WTC11 (cell line): ENCODE data around the gene IKBKE. TPM values are rescaled to one million over a fixed set of nuclear protein-coding genes. Genes with fewer than 3 reads are reported as not detected.

Experiments
- ATAC-seq: fragments of 200-7000 bp; cut with Tn5 transposase; 2 replicates; pipeline ENCODE4 v1.10.0; 2021; ENCODE audit warnings: mild to moderate bottlenecking, moderate library complexity
- CTCF ChIA-PET: fragments of 300-600 bp; sonication (Branson Sonifier 250); formaldehyde crosslinking; loops from one replicate; lab custom pipeline; 2021; ENCODE audit warnings: antibody characterized with exemption; lab: Charles Lee
- POLR2A ChIA-PET: fragments of 350-600 bp; sonication (Branson Sonifier 250); formaldehyde crosslinking; loops from one replicate; lab custom pipeline; 2021; ENCODE audit warnings: antibody characterized with exemption; lab: Charles Lee
- DNase-seq: peaks from one replicate; pipeline ENCODE4 v3.0.0; 2021; ENCODE audit warnings: low spot score
- H3K27ac Mint-ChIP-seq: 2 replicates; pipeline ENCODE4 v1.8.0; 2021; ENCODE audit warnings: mixed read lengths
- H3K27me3 Mint-ChIP-seq: 2 replicates; pipeline ENCODE4 v1.8.0; 2021; ENCODE audit warnings: low read depth, mild to moderate bottlenecking, moderate library complexity, mixed read lengths
- H3K36me3 Mint-ChIP-seq: 2 replicates; pipeline ENCODE4 v1.8.0; 2021; ENCODE audit warnings: mixed read lengths
- H3K4me1 Mint-ChIP-seq: 2 replicates; pipeline ENCODE4 v1.8.0; 2022; ENCODE audit warnings: mixed read lengths
- H3K4me3 Mint-ChIP-seq: 2 replicates; pipeline ENCODE4 v1.8.0; 2021; ENCODE audit warnings: mild to moderate bottlenecking, moderate library complexity, mixed read lengths
- H3K9me3 Mint-ChIP-seq: 2 replicates; pipeline ENCODE4 v1.8.0; 2021; ENCODE audit warnings: mixed read lengths
- AFF4 ChIP-seq: sonication (generic); formaldehyde crosslinking; IDR thresholded peaks from 2 replicates; pipeline ENCODE4 v1.8.1; 2023; ENCODE audit warnings: mild to moderate bottlenecking, missing genetic modification reagents, borderline replicate concordance
- CDX4 ChIP-seq: fragments of 250-450 bp; sonication (Bioruptor Pico); IDR thresholded peaks from 2 replicates; pipeline ENCODE4 v1.9.0; 2021; ENCODE audit warnings: moderate library complexity, mild to moderate bottlenecking, inconsistent platforms, borderline replicate concordance
- ESRRA ChIP-seq: sonication (generic); formaldehyde crosslinking; IDR thresholded peaks from 2 replicates; pipeline ENCODE4 v1.8.1; 2022; ENCODE audit warnings: mild to moderate bottlenecking, missing genetic modification reagents, borderline replicate concordance
- ETV6 ChIP-seq: sonication (generic); formaldehyde crosslinking; IDR thresholded peaks from 2 replicates; pipeline ENCODE4 v1.8.1; 2022; ENCODE audit warnings: mild to moderate bottlenecking, missing genetic modification reagents
- IRF1 ChIP-seq: sonication (generic); formaldehyde crosslinking; IDR thresholded peaks from 2 replicates; pipeline ENCODE4 v1.8.0; 2023; ENCODE audit warnings: missing genetic modification reagents
- IRF2 ChIP-seq: sonication (generic); formaldehyde crosslinking; IDR thresholded peaks from 2 replicates; pipeline ENCODE4 v1.8.0; 2022; ENCODE audit warnings: low read depth, missing genetic modification reagents, borderline replicate concordance
- JUN ChIP-seq: sonication (generic); formaldehyde crosslinking; IDR thresholded peaks from 2 replicates; pipeline ENCODE4 v1.8.0; 2023; ENCODE audit warnings: mild to moderate bottlenecking, missing genetic modification reagents
- KAT7 ChIP-seq: sonication (generic); formaldehyde crosslinking; IDR thresholded peaks from 2 replicates; pipeline ENCODE4 v1.8.1; 2023; ENCODE audit warnings: missing genetic modification reagents, mild to moderate bottlenecking, borderline replicate concordance
- NFYB ChIP-seq: sonication (generic); formaldehyde crosslinking; conservative IDR thresholded peaks from 2 replicates; pipeline ENCODE4 v1.8.0; 2022; ENCODE audit warnings: low read depth, missing genetic modification reagents
- NR1H2 ChIP-seq: sonication (generic); formaldehyde crosslinking; IDR thresholded peaks from 2 replicates; pipeline ENCODE4 v1.9.0; 2021; ENCODE audit warnings: mild to moderate bottlenecking, moderate library complexity, missing genetic modification reagents
- NR2C2 ChIP-seq: sonication (generic); formaldehyde crosslinking; IDR thresholded peaks from 2 replicates; pipeline ENCODE4 v1.8.0; 2022; ENCODE audit warnings: mild to moderate bottlenecking, missing genetic modification reagents
- NR3C1 ChIP-seq: sonication (generic); formaldehyde crosslinking; conservative IDR thresholded peaks from 2 replicates; pipeline ENCODE4 v1.8.1; 2023; ENCODE audit warnings: low read depth, mild to moderate bottlenecking, missing genetic modification reagents
- PRRX2 ChIP-seq: fragments of 250-450 bp; sonication (Bioruptor Pico); IDR thresholded peaks from 2 replicates; pipeline ENCODE4 v1.8.0; 2021; ENCODE audit warnings: mild to moderate bottlenecking
- SOX15 ChIP-seq: fragments of 250-450 bp; sonication (Bioruptor Pico); IDR thresholded peaks from 2 replicates; pipeline ENCODE4 v1.9.0; 2021; ENCODE audit warnings: mild to moderate bottlenecking
- SP1 ChIP-seq: sonication (generic); formaldehyde crosslinking; conservative IDR thresholded peaks from 2 replicates; pipeline ENCODE4 v1.8.1; 2022; ENCODE audit warnings: missing genetic modification reagents
- ZBTB43 ChIP-seq: sonication (generic); formaldehyde crosslinking; IDR thresholded peaks from 2 replicates; pipeline ENCODE4 v1.8.1; 2023; ENCODE audit warnings: mild to moderate bottlenecking, missing genetic modification reagents
- ZNF138 ChIP-seq: sonication (generic); formaldehyde crosslinking; conservative IDR thresholded peaks from 2 replicates; pipeline ENCODE4 v1.8.1; 2022; ENCODE audit warnings: mild to moderate bottlenecking, moderate library complexity, missing genetic modification reagents
- ZNF423 ChIP-seq: fragments of 250-450 bp; sonication (Bioruptor Pico); IDR thresholded peaks from 2 replicates; pipeline ENCODE4 v2.1.2; 2022; ENCODE audit warnings: mild to moderate bottlenecking, moderate library complexity
- total RNA-seq: library from RNA; stranded (reverse); gene quantifications from 3 replicates; pipeline ENCODE4 v1.2.3, GENCODE V29; 2021
- TF ChIP-seq, protein P1 (sequence below): sonication (generic); formaldehyde crosslinking; IDR thresholded peaks from 2 replicates; pipeline ENCODE4 v1.8.0; 2022; ENCODE audit warnings: missing genetic modification reagents
- TF ChIP-seq, protein P2 (sequence below): sonication (generic); formaldehyde crosslinking; IDR thresholded peaks from 2 replicates; pipeline ENCODE4 v1.8.1; 2022; ENCODE audit warnings: low read depth, missing genetic modification reagents, borderline replicate concordance
- TF ChIP-seq, protein P3 (sequence below): sonication (generic); formaldehyde crosslinking; IDR thresholded peaks from 2 replicates; pipeline ENCODE4 v1.8.1; 2023; ENCODE audit warnings: mild to moderate bottlenecking, missing genetic modification reagents, moderate library complexity

Gene IKBKE
- total RNA-seq, 1 experiment from 2014 or later = 8.1 TPM

- H3K9me3 Mint-ChIP-seq = no peaks in the 10 kb centered on the region
- H3K36me3 Mint-ChIP-seq = peaks cover 42% of the 10 kb centered on the region
- H3K4me3 Mint-ChIP-seq = no peak overlapping the region
- no peak for ATAC-seq
- no peak overlapping the region for H3K27ac Mint-ChIP-seq
- ChIA-PET CTCF (no interaction called here), POLR2A (no interaction called here)
- DNase-seq = no peak
- H3K27me3 Mint-ChIP-seq = no peaks in the 10 kb centered on the region
- H3K4me1 Mint-ChIP-seq = no peaks in the 10 kb centered on the region
- TF ChIP-seq SOX15 (no peak), NFYB (CRISPR knock-in tag) (no peak), IRF2 (CRISPR knock-in tag) (no peak), AFF4 (no peak), ZNF423 (CRISPR knock-in tag) (no peak), PRRX2 (CRISPR knock-in tag) (no peak), KAT7 (CRISPR knock-in tag) (no peak)
- TF ChIP-seq, protein P1, sequence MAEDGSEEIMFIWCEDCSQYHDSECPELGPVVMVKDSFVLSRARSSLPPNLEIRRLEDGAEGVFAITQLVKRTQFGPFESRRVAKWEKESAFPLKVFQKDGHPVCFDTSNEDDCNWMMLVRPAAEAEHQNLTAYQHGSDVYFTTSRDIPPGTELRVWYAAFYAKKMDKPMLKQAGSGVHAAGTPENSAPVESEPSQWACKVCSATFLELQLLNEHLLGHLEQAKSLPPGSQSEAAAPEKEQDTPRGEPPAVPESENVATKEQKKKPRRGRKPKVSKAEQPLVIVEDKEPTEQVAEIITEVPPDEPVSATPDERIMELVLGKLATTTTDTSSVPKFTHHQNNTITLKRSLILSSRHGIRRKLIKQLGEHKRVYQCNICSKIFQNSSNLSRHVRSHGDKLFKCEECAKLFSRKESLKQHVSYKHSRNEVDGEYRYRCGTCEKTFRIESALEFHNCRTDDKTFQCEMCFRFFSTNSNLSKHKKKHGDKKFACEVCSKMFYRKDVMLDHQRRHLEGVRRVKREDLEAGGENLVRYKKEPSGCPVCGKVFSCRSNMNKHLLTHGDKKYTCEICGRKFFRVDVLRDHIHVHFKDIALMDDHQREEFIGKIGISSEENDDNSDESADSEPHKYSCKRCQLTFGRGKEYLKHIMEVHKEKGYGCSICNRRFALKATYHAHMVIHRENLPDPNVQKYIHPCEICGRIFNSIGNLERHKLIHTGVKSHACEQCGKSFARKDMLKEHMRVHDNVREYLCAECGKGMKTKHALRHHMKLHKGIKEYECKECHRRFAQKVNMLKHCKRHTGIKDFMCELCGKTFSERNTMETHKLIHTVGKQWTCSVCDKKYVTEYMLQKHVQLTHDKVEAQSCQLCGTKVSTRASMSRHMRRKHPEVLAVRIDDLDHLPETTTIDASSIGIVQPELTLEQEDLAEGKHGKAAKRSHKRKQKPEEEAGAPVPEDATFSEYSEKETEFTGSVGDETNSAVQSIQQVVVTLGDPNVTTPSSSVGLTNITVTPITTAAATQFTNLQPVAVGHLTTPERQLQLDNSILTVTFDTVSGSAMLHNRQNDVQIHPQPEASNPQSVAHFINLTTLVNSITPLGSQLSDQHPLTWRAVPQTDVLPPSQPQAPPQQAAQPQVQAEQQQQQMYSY (CRISPR knock-in tag) = no peak
- TF ChIP-seq, protein P2, sequence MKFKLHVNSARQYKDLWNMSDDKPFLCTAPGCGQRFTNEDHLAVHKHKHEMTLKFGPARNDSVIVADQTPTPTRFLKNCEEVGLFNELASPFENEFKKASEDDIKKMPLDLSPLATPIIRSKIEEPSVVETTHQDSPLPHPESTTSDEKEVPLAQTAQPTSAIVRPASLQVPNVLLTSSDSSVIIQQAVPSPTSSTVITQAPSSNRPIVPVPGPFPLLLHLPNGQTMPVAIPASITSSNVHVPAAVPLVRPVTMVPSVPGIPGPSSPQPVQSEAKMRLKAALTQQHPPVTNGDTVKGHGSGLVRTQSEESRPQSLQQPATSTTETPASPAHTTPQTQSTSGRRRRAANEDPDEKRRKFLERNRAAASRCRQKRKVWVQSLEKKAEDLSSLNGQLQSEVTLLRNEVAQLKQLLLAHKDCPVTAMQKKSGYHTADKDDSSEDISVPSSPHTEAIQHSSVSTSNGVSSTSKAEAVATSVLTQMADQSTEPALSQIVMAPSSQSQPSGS (CRISPR knock-in tag) = no peak
Observed at GRCh38 chr1:206439205-206439604, 31.1 kb upstream of the IKBKE start.

- DNase-seq (no peak), ATAC-seq (no peak)
- H3K27ac Mint-ChIP-seq = no peak overlapping the region
- no peak overlapping the region for H3K4me3 Mint-ChIP-seq
- no peaks in the 10 kb centered on the region for H3K27me3 Mint-ChIP-seq
- H3K4me1 Mint-ChIP-seq = no peaks in the 10 kb centered on the region
- CTCF ChIA-PET = no interaction called here
- H3K36me3 Mint-ChIP-seq = peaks cover 48% of the 10 kb centered on the region
- no peaks in the 10 kb centered on the region for H3K9me3 Mint-ChIP-seq
- TF ChIP-seq CDX4 (CRISPR knock-in tag) = no peak
- TF ChIP-seq, protein P3, sequence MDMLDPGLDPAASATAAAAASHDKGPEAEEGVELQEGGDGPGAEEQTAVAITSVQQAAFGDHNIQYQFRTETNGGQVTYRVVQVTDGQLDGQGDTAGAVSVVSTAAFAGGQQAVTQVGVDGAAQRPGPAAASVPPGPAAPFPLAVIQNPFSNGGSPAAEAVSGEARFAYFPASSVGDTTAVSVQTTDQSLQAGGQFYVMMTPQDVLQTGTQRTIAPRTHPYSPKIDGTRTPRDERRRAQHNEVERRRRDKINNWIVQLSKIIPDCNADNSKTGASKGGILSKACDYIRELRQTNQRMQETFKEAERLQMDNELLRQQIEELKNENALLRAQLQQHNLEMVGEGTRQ (CRISPR knock-in tag) = no peak
- TF ChIP-seq SP1 (CRISPR knock-in tag) = no peak
- no peak for TF ChIP-seq ZNF138 (CRISPR knock-in tag)
- no peak for TF ChIP-seq NR2C2 (CRISPR knock-in tag)
- no peak for TF ChIP-seq IRF1 (CRISPR knock-in tag)
- no peak for TF ChIP-seq ETV6
- TF ChIP-seq NR1H2 (CRISPR knock-in tag) = no peak
- no peak for TF ChIP-seq NR3C1 (CRISPR knock-in tag)
- TF ChIP-seq KAT7 (CRISPR knock-in tag) = no peak
- no peak for TF ChIP-seq JUN
- TF ChIP-seq ESRRA (CRISPR knock-in tag) = no peak
- no peak for TF ChIP-seq ZBTB43
- POLR2A ChIA-PET = no interaction called here
Observed at GRCh38 chr1:206441336-206441967, 28.8 kb upstream of the IKBKE start.
